HEK293 (cell line): Measurements from ENCODE around the gene SLC39A11.
"Not testable (repeated sequence)": the region's sequence is repeated elsewhere in the genome, so short reads cannot be mapped to it uniquely, and the experiment has no call there.

ENCODE experiments used
- BCL11A ChIP-seq: fragments of 450-650 bp; formaldehyde crosslinking; IDR thresholded peaks from 2 replicates; pipeline ENCODE4 v1.5.1; 2016; ENCODE audit warnings: low read depth, missing biosample characterization, missing genetic modification characterization
- YY1 ChIP-seq: fragments of 450-650 bp; formaldehyde crosslinking; IDR thresholded peaks from 2 replicates; pipeline ENCODE4 v1.5.1; 2018; ENCODE audit warnings: missing biosample characterization, missing genetic modification characterization
- ZBTB17 ChIP-seq: fragments of 450-650 bp; formaldehyde crosslinking; IDR thresholded peaks from 2 replicates; pipeline ENCODE4 v1.5.1; 2016; ENCODE audit warnings: missing biosample characterization, missing genetic modification characterization
- ZNF155 ChIP-seq: fragments of 450-650 bp; formaldehyde crosslinking; IDR thresholded peaks from 2 replicates; pipeline ENCODE4 v1.5.1; 2016; ENCODE audit warnings: missing biosample characterization, missing genetic modification characterization
- ZNF157 ChIP-seq: fragments of 450-650 bp; formaldehyde crosslinking; IDR thresholded peaks from 2 replicates; pipeline ENCODE4 v1.5.1; 2016; ENCODE audit warnings: missing biosample characterization, missing genetic modification characterization
- ZNF248 ChIP-seq: fragments of 450-650 bp; formaldehyde crosslinking; IDR thresholded peaks from 2 replicates; pipeline ENCODE4 v1.5.1; 2017; ENCODE audit warnings: missing biosample characterization, missing genetic modification characterization
- ZNF391 ChIP-seq: fragments of 450-650 bp; formaldehyde crosslinking; IDR thresholded peaks from 2 replicates; pipeline ENCODE4 v1.5.1; 2016; ENCODE audit warnings: low read depth, missing biosample characterization, missing genetic modification characterization, borderline replicate concordance
- ZNF501 ChIP-seq: fragments of 450-650 bp; formaldehyde crosslinking; IDR thresholded peaks from 2 replicates; pipeline ENCODE4 v1.5.1; 2016; ENCODE audit warnings: missing biosample characterization, missing genetic modification characterization
- ZNF549 ChIP-seq: fragments of 450-650 bp; IDR thresholded peaks from 2 replicates; pipeline ENCODE4 v1.5.1; 2018; ENCODE audit warnings: missing biosample characterization, missing genetic modification characterization, mild to moderate bottlenecking, inconsistent platforms, moderate library complexity
- ZNF629 ChIP-seq: fragments of 450-650 bp; formaldehyde crosslinking; IDR thresholded peaks from 2 replicates; pipeline ENCODE4 v1.5.1; 2017; ENCODE audit warnings: missing biosample characterization, missing genetic modification characterization
- TF ChIP-seq, protein P1 (sequence below): fragments of 450-650 bp; formaldehyde crosslinking; IDR thresholded peaks from 2 replicates; pipeline ENCODE4 v1.5.1; 2016; ENCODE audit warnings: missing biosample characterization, missing genetic modification characterization
- TF ChIP-seq, protein P2 (sequence below): fragments of 450-650 bp; IDR thresholded peaks from 2 replicates; pipeline ENCODE4 v1.5.1; 2018; ENCODE audit warnings: missing biosample characterization, mild to moderate bottlenecking, missing genetic modification characterization
- TF ChIP-seq, protein P3 (sequence below): fragments of 450-650 bp; formaldehyde crosslinking; IDR thresholded peaks from 2 replicates; pipeline ENCODE4 v1.5.1; 2016; ENCODE audit warnings: missing biosample characterization, missing genetic modification characterization

DNA sequence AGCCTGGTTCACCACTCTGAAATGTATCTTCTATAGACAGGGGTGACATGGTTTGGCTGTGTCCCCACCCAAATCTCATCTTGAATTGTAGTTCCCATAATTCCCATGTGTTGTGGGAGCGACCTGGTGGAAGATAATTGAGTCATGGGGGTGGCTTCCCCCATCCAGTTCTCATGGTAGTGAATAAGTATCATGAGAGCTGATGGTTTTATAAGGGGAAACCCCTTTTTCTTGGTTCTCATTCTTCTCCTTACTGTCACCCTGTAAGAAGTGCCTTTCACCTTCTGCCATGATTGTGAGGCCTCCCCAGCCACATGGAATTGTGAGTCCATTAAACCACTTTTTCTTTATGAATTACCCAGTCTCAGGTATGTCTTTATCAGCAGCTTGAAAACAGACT is 319.3 kb downstream of the SLC39A11 start:
- TF ChIP-seq, protein P1, sequence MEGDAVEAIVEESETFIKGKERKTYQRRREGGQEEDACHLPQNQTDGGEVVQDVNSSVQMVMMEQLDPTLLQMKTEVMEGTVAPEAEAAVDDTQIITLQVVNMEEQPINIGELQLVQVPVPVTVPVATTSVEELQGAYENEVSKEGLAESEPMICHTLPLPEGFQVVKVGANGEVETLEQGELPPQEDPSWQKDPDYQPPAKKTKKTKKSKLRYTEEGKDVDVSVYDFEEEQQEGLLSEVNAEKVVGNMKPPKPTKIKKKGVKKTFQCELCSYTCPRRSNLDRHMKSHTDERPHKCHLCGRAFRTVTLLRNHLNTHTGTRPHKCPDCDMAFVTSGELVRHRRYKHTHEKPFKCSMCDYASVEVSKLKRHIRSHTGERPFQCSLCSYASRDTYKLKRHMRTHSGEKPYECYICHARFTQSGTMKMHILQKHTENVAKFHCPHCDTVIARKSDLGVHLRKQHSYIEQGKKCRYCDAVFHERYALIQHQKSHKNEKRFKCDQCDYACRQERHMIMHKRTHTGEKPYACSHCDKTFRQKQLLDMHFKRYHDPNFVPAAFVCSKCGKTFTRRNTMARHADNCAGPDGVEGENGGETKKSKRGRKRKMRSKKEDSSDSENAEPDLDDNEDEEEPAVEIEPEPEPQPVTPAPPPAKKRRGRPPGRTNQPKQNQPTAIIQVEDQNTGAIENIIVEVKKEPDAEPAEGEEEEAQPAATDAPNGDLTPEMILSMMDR (tag by site-specific recombination), result not testable (repeated sequence)
- TF ChIP-seq ZNF157 (tag by site-specific recombination); ZNF155 (tag by site-specific recombination); ZNF549 (tag by site-specific recombination); ZNF391; YY1 (tag by site-specific recombination); ZNF248 (tag by site-specific recombination); ZNF501 (tag by site-specific recombination); ZNF629 (tag by site-specific recombination); BCL11A (tag by site-specific recombination); ZBTB17 (tag by site-specific recombination): not testable (repeated sequence)
- TF ChIP-seq, protein P2, sequence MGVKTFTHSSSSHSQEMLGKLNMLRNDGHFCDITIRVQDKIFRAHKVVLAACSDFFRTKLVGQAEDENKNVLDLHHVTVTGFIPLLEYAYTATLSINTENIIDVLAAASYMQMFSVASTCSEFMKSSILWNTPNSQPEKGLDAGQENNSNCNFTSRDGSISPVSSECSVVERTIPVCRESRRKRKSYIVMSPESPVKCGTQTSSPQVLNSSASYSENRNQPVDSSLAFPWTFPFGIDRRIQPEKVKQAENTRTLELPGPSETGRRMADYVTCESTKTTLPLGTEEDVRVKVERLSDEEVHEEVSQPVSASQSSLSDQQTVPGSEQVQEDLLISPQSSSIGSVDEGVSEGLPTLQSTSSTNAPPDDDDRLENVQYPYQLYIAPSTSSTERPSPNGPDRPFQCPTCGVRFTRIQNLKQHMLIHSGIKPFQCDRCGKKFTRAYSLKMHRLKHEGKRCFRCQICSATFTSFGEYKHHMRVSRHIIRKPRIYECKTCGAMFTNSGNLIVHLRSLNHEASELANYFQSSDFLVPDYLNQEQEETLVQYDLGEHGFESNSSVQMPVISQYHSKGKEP (tag by site-specific recombination), result not testable (repeated sequence)
- TF ChIP-seq, protein P3, sequence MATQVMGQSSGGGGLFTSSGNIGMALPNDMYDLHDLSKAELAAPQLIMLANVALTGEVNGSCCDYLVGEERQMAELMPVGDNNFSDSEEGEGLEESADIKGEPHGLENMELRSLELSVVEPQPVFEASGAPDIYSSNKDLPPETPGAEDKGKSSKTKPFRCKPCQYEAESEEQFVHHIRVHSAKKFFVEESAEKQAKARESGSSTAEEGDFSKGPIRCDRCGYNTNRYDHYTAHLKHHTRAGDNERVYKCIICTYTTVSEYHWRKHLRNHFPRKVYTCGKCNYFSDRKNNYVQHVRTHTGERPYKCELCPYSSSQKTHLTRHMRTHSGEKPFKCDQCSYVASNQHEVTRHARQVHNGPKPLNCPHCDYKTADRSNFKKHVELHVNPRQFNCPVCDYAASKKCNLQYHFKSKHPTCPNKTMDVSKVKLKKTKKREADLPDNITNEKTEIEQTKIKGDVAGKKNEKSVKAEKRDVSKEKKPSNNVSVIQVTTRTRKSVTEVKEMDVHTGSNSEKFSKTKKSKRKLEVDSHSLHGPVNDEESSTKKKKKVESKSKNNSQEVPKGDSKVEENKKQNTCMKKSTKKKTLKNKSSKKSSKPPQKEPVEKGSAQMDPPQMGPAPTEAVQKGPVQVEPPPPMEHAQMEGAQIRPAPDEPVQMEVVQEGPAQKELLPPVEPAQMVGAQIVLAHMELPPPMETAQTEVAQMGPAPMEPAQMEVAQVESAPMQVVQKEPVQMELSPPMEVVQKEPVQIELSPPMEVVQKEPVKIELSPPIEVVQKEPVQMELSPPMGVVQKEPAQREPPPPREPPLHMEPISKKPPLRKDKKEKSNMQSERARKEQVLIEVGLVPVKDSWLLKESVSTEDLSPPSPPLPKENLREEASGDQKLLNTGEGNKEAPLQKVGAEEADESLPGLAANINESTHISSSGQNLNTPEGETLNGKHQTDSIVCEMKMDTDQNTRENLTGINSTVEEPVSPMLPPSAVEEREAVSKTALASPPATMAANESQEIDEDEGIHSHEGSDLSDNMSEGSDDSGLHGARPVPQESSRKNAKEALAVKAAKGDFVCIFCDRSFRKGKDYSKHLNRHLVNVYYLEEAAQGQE (tag by site-specific recombination), result not testable (repeated sequence)
